Activated gamma-delta T cell treated with anti-CD3 and anti-CD28 coated beads, Interleukin-2, amount 50 U/mL, for 16 hours (primary cell): ENCODE measurements around the gene ATP11A.
"Not testable (repeated sequence)": the region's sequence is repeated elsewhere in the genome, so short reads cannot be mapped to it uniquely, and the experiment has no call there.

ENCODE experiments used
- DNase-seq: peaks from one replicate; pipeline ENCODE4 v3.0.0-alpha.2; 2020; ENCODE audit warnings: low read depth

ATP11A gene

DNA sequence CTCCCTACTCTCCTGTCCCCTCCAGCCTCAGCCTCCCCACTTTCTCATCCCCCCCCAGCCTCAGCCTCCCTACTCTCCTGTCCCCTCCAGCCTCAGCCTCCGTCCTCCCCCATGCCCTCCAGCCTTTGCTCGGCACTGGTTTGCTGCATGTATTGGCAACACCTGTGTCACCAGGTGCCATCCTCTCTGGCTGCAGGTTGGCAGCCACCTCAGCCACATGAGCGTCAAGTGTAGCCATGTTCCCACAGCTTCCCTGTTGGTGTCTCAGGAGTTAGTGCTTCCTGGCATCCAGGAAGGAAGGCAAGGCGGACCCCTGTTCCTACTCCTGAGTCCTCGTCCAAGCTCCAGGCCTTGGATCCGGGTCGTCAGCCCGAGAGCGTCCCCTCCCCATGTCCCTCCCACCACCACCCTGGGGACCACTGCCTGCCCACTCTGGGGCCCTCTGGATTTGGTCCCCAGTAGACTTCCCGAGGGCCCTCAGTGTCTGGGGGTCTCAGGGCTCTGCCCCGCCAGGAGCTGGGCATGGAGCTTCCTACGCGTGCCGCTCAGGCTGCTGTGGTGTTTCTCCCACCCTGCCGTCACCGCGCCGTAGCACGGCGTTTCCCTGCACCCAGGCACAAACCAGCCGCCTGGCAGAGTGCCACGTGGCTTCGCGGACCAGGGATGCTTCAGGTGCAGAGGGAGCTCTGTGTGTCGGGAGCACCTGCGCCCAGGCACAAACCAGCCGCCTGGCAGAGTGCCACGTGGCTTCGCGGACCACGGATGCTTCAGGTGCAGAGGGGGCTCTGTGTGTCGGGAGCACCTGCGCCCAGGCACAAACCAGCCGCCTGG lies 150.8 kb downstream of the ATP11A start:
- DNase-seq = no peak

DNA sequence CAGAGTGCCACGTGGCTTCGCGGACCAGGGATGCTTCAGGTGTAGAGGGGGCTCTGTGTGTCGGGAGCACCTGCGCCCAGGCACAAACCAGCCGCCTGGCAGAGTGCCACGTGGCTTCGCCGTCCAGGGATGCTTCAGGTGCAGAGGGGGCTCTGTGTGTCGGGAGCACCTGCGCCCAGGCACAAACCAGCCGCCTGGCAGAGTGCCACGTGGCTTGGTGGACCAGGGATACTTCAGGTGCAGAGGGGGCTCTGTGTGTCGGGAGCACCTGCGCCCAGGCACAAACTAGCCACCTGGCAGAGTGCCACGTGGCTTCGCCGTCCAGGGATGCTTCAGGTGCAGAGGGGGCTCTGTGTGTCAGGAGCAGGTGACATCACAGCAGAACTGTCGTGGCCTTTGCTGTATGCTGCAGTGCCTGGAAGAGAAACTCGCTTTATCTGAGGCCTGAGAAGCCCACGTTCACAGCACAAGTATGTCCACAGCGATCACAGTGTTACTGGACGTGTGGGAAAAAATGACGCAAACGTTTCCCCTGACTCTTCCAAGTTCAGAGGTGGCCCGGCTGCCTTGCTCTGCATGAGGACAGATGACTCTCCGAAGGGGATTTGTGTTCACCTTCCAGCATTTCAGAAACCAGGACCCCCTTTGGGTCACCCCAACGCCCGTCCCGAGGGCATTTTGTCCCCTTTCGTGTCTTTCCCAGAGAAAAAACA lies 151.6 kb downstream of the ATP11A start:
- not testable (repeated sequence) for DNase-seq

- DNase-seq = no peak
These were observed 152.6 kb downstream of the ATP11A start for GRCh38 chr13:112842343-112842856.

- DNase-seq = no peak
These were observed 153.1 kb downstream of the ATP11A start for GRCh38 chr13:112842931-112843391.

DNA sequence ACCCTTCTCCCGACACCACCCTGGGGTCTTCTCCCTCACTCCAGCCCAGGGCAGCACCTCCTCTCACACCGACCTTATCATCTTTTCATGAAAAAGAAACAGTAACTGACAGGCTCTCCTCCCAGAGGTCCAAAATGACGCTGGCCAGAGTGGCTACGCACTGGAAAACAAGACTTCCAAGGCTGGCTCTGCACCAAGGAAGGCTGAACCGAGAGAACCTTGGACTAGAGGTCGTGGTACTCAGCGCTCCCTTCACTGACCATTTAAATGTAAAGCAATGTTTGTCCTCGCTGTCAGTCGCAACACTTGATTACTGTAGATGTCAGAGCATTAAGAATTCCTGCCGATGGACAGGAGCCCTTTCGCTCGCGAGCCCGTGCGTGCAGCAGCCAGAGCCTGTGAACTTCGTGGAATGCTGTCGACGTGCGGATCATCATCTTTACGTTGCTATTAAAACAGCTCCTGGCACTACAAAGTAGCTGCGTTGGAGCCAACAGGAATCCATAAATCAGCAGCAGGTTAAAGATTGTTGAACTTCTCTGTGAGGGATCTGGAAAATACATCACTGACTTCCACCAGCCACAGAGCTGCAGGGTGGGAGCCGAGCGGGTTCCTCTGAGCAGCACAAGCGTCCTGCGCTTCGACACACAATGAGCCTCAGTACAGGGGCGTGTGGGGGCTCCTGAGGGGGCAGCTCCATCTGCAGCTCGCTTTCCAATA lies 153.7 kb downstream of the ATP11A start:
- no peak for DNase-seq

DNA sequence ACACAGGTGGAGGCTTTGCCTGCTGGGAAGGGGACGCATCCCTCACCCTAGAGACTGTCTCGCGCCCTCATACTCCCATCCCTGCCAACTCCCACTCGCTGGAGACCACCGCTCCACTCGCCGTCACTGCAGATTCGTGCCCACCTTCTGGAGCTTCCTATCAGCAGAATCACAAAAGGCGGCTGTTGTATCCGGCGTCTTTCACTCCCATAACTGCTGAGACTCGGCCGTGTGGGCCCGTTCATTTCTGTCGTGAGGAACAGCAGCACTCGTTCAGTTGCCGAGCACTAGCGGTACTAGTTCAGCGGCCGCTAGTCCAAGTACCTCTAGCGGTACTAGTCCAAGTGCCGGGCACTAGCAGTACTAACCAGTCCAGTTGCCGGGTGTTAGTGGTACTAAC lies 154.6 kb downstream of the ATP11A start:
- DNase-seq = no peak

DNA sequence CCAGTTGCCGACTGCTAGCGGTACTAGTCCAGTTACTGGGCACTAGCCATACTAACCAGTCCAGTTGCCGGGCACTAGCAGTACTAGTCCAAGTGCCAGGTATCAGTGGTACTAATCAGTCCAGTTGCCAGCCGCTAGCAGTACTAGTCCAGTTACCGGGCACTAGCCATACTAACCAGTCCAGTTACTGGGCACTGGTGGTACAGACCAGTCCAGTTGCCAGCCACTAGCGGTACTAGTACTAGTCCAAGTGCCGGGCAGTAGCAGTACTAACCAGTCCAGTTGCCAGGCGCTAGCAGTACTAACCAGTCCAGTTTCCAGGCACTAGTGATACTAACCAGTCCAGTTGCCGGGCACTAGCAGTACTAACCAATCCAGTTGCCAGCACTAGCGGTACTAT lies 155.0 kb downstream of the ATP11A start:
- DNase-seq = no peak

GRCh38 chr13:112845511-112846144 lies 155.8 kb downstream of the ATP11A start:
- DNase-seq = no peak

- no peak for DNase-seq
These were observed 156.7 kb downstream of the ATP11A start for GRCh38 chr13:112846411-112847115.

GRCh38 chr13:112849500-112849899 lies 159.7 kb downstream of the ATP11A start:
- no peak for DNase-seq

- DNase-seq = no peak
These were observed 160.4 kb downstream of the ATP11A start for GRCh38 chr13:112850273-112850672.

GRCh38 chr13:112851107-112852038 lies 161.5 kb downstream of the ATP11A start:
- no peak for DNase-seq

- no peak for DNase-seq
These were observed 162.6 kb downstream of the ATP11A start for GRCh38 chr13:112852392-112852791.

DNA sequence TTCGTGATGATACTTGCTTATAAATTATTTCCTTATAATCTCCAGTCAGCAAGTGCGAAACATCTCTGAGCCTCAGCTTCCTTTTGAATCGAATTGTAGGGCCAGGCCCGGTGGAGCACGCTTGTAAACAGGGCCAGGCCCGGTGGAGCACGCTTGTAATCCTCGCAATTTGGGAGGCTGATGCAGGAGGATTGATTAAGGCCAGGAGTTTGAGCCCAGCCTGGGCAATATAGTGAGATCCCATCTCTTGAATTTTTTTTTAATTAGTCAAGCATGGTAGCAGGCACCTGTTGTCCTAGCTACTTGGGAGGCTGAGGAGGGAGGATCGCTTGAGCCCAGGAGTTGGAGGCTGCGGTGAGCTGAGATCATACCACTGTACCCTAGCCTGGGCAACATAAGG lies 163.0 kb downstream of the ATP11A start:
- DNase-seq = no peak

- no peak for DNase-seq
These were observed 164.5 kb downstream of the ATP11A start for GRCh38 chr13:112854321-112854720.

DNA sequence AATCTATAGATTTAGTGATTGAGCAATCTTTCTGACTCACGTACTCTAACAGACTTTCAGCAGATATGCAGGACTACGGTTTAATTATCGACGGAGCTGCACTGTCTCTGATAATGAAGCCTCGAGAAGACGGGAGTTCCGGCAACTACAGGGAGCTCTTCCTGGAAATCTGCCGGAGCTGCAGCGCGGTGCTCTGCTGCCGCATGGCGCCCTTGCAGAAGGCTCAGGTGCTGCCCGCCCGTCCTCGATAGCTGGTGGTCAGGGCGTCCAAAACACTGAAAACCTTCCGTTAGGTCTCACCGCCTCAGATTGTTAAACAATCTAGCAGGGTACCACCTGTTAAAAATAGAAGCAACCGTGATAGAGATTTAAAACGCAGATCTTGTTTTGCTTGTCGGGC lies 166.0 kb downstream of the ATP11A start:
- no peak for DNase-seq

- no peak for DNase-seq
These were observed 168.2 kb downstream of the ATP11A start for GRCh38 chr13:112857914-112858490.

DNA sequence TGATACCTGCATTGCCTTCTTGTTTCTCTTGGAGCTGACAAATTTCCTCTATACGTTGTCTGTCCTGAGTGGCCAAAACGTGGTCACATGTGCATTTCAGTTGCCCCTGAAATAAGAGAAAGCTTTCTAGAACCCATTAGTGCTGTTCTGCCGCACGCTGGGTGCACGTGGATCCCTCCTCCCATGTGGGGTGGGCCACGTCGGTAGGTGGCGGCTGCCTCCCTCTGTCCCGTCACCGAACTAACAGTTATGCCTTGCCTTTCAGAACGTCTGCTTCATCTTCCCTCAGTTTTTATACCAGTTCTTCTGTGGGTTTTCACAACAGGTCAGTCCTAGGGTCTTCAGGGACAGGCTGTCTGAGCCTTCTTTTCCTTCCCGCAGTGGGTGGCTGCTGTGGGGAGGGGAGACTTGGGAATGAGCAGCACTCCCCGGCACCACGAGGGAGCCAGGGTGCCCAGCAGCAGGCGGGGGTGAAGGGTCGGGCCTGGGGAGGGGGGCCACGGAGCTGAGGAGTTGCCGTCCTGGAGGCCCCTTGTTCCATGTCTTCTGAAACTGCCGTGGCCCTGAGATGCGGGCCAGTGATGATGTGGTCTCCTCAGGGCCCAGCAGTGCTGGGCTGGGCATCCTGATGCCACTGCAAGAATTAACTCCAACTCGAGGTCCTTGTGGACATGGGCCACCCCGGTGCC lies 169.4 kb downstream of the ATP11A start:
- no peak for DNase-seq

DNA sequence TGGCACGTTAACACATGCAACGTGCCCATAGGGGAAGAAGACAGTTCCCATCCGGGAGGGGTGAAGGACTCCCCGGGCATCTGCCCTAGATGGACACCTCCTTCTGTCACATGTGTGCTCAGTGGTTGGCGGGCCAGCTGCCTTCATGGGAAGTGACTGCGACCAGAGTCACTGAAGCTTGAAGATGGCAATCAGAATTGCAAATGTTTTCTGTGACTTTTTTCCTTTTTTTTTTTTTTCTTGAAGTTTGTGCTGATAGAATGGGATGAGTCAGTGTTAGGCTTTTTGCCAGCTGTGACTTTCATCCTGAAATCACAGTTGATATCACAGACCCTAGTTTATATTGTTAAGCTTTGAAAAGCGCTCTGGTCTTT lies 170.0 kb downstream of the ATP11A start:
- DNase-seq = no peak
